Activated T-cell treated with anti-CD3 and anti-CD28 coated beads, Interleukin-2, amount 50 U/mL, for 72 hours (primary cell): Measurements from ENCODE around the gene PDE8A. TPM values are rescaled to one million over a fixed set of nuclear protein-coding genes. Genes with fewer than 3 reads are reported as not detected.

Source experiments
- ATAC-seq, 2 donors: fragments of 150-1000 bp; cut with Tn5 transposase; replicated peaks in 1 of 2; 2 replicates each; pipeline ENCODE4 v1.10.0; 2021; ENCODE audit warnings: moderate library complexity in 2 of 2, mild to moderate bottlenecking in 1 of 2
- DNase-seq, 2 donors: peaks; one replicate each; pipeline ENCODE4 v3.0.0; 2021 to 2022; ENCODE audit warnings: mixed read lengths in 1 of 2
- H3K27ac Mint-ChIP-seq: one replicate; pipeline ENCODE4 v1.8.0; 2022; ENCODE audit warnings: mild to moderate bottlenecking, moderate library complexity, mixed read lengths
- H3K27me3 Mint-ChIP-seq: one replicate; pipeline ENCODE4 v1.8.0; 2022; ENCODE audit warnings: low read depth, mixed read lengths
- H3K36me3 Mint-ChIP-seq, 2 donors: one replicate each; pipeline ENCODE4 v1.8.0; 2022; ENCODE audit warnings: mixed read lengths in 2 of 2, mild to moderate bottlenecking in 1 of 2; ENCODE audit not compliant: insufficient read depth in 2 of 2
- H3K4me1 Mint-ChIP-seq: one replicate; pipeline ENCODE4 v1.8.0; 2022; ENCODE audit warnings: low read depth, mixed read lengths
- H3K4me3 Mint-ChIP-seq, 2 donors: one replicate each; pipeline ENCODE4 v1.8.0; 2022; ENCODE audit warnings: mild to moderate bottlenecking in 2 of 2, mixed read lengths in 2 of 2, moderate library complexity in 2 of 2
- H3K9me3 Mint-ChIP-seq, 2 donors: one replicate each; pipeline ENCODE4 v1.8.0; 2022; ENCODE audit warnings: mixed read lengths in 2 of 2
- total RNA-seq, 2 donors: library from RNA; stranded (reverse); gene quantifications; one replicate each; pipeline ENCODE4 v1.2.3, GENCODE V29; 2022

PDE8A gene
- total RNA-seq, 2 donors from 2014 or later = 31.6 to 37.7 TPM

DNA sequence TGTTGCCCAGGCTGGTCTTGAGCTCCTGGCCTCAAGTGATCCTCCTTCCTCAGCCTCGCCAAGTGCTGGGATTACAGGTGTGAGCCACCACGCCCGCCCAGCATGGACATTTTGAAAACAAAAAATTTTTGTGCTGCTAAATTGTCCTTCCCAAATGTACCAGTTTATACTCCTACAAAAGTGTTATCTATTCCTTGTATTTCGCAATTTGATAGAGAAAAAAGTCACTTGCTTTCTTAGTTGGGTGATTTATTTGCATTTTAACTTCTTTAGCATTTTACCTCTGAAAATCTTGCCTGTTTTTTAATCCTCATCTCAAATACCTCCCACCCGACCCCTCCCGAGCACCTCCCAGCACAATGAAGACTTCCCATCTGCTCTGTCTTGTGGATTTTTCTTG lies 46.8 kb downstream of the PDE8A start:
- Mint-ChIP-seq H3K4me3 (no peak overlapping the region), H3K27me3 (no peaks in the 10 kb centered on the region), H3K4me1 (peaks cover 64% of the 10 kb centered on the region), H3K36me3 (no peaks in the 10 kb centered on the region), H3K27ac (no peak overlapping the region), H3K9me3 (no peaks in the 10 kb centered on the region)
- DNase-seq = no peak
- ATAC-seq = no peak

DNA sequence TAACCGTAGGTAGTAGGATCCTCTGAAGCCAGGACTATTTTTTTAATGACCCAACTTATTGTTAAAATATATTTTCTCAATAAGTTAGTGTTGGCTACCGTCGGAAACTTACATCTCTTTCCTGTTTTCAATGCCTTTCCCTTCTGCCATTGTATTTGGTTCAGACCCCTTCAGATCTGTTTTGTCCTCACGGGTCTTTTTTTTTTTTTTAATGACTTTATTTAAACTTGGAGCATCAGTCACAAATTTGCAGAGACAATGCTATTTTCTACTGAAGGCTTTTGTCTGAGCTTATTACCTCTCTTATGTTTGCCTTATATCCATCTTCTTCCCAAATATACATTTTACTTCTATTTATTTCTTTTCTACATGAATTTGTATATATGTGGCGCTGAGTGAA lies 47.6 kb downstream of the PDE8A start:
- Mint-ChIP-seq H3K27me3 (no peaks in the 10 kb centered on the region), H3K27ac (no peak overlapping the region), H3K4me1 (peaks cover 61% of the 10 kb centered on the region), H3K9me3 (no peaks in the 10 kb centered on the region), H3K36me3 (no peaks in the 10 kb centered on the region), H3K4me3 (no peak overlapping the region)
- ATAC-seq = no peak
- DNase-seq = no peak

DNA sequence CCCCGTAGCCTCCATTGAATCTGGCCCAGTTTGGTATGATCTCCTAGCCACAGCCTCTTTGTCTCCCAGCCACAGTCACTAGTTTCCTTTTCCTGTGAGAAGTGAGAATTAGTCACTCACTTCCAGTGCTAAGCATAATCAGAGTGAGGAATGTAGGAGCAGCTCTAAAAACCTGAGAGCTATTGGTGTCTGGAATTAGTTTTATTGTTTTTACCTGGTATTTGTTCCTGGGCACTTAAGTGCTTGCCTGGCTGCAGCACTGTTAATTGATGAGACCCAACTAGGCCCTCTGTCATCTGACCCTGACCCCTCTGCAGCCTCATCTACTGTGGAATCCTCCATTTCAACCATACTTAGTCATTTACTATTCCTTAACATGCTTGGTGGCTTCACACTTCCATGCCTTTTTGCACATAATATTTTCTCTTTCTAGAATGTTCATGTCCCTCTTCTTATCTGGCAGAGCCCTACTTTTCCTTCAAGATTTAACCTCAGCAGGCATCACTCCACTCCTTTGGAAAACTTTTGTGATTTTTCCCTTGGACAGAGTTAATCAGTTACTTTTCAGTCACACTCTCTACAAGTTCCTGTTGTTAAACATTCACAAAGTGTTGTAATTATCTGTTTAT lies 48.8 kb downstream of the PDE8A start:
- H3K27ac Mint-ChIP-seq = peak overlapping the region; percentile 16
- no peaks in the 10 kb centered on the region for H3K36me3 Mint-ChIP-seq
- ATAC-seq = peak; percentile 64 to 68
- H3K4me1 Mint-ChIP-seq = peaks cover 53% of the 10 kb centered on the region
- no peaks in the 10 kb centered on the region for H3K27me3 Mint-ChIP-seq
- DNase-seq = no peak
- no peaks in the 10 kb centered on the region for H3K9me3 Mint-ChIP-seq
- H3K4me3 Mint-ChIP-seq = peak overlapping the region; percentile 31 to 46

DNA sequence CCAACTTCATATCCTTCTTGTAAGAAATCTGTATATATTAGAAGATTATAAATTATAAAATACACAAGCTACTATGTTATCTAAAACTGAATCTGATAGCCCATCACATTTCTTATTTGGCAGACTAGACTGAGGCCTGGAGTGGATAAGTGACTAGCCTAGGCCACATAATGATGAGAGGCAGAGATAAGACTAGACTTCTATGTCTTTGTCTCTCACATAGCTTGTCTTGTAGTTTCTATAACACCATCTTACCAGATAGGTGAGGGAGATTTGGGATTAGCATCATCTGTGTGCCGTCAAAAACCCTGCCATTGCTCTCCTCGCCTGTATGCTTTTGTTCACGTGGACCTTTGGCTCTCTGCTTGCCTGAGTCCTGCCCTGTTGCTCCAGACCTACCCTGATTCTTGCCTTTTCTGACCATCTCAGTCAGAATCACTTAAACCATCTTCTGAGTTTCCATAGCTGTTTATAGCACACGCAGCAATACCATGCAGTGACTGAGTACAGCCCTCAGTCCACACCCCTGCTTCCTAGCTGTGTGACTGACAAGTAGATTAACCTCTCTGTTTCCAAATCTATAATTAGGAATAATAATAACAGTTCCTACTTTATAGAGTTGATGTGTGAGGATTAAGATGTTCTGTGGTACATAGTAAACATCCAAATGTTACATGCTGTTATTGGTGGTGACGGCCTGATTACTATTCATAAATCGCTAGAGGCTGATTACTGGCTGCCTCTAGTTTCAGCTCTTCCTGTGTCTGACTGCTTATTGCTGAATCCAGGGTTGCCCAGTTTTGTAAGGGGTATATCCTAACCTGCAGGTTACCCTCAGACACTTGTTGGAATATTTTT lies 49.7 kb downstream of the PDE8A start:
- Mint-ChIP-seq H3K27ac (peak overlapping the region; percentile 31), H3K4me1 (peaks cover 48% of the 10 kb centered on the region)

DNA sequence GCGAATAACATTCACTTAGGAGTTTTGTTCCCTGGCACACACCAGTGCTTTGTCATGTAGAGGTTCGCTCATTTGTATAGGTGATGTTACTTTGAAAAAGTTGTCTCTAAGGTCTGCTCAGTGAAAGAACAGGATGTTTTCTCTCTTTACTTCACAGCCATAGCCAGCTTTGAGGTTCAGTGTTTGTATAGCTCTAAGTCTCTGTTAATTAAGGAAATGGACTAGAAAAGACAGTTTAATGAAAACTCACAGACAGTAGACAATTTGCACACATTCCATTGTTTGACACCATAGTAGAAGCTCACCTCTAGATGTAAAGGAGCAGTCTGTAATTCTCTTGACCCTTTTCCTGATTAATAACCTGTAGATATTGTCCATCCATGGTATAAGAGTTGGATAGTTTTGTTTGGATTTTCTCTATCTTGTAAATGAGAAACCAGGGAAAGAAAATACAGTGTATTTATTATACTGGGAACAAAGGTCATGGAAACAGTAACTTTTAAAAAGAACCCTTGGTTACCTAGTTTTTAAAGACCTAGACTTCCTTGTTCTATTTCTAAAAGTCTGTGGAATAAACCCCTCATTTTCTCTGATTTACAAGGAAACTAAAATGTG lies 50.4 kb downstream of the PDE8A start:
- no peaks in the 10 kb centered on the region for H3K27me3 Mint-ChIP-seq
- ATAC-seq = no peak
- H3K9me3 Mint-ChIP-seq = no peaks in the 10 kb centered on the region

More for the DNA sequence above, 49.7 kb downstream of the PDE8A start:
- DNase-seq (no peak), ATAC-seq (peak in 1 of 2 donors; percentile 33)
- Mint-ChIP-seq H3K9me3 (no peaks in the 10 kb centered on the region), H3K27me3 (no peaks in the 10 kb centered on the region), H3K4me3 (peak overlapping the region in 1 of 2 donors; percentile 48), H3K36me3 (no peaks in the 10 kb centered on the region)

DNA sequence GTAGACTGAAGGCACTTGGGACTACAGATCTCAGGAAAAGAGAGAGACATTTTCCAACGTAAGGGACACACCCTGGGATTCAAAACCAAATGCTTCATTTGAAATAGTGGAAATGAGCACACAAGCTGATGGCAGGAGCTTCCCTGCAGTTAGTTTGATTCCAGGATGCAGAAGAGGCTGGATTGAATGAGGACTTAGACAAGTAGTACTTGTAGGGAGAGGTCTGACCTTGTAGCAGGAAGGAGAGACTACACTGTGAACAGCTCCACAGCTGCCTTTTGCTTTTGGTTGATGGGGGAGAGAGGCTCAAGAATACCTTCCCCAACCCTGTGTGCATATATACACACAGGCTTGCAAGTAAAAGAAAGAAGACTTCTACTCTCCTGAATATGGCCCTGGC lies 51.5 kb downstream of the PDE8A start:
- H3K36me3 Mint-ChIP-seq = no peaks in the 10 kb centered on the region
- no peak overlapping the region for H3K4me3 Mint-ChIP-seq
- ATAC-seq = no peak
- H3K27me3 Mint-ChIP-seq = no peaks in the 10 kb centered on the region
- H3K27ac Mint-ChIP-seq = no peak overlapping the region
- H3K9me3 Mint-ChIP-seq = no peaks in the 10 kb centered on the region
- peaks cover 39% of the 10 kb centered on the region for H3K4me1 Mint-ChIP-seq
- DNase-seq = no peak

More for the DNA sequence above, 50.4 kb downstream of the PDE8A start:
- H3K27ac Mint-ChIP-seq = peak overlapping the region; percentile 31
- peaks cover 41% of the 10 kb centered on the region for H3K4me1 Mint-ChIP-seq
- H3K36me3 Mint-ChIP-seq = no peaks in the 10 kb centered on the region
- no peak for DNase-seq
- H3K4me3 Mint-ChIP-seq = peak overlapping the region in 1 of 2 donors; percentile 48

DNA sequence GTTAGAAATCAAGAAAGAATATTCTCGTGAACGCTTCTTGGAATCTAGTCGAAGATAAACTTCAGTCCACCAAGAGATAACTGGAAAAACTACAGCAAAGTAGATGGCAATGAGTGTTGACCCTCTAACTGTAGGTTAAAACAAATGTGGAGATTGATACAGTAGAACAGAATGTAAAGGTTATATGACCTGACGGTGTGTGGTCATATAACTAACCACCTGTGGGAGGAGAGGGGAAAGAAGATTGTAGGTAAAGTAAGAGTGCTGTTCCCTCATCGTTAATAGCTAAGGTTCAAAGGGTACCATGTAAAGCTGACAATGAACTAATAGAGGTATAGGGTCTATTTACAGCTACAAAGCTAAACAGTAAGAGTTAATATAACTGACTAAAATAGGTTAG lies 52.6 kb downstream of the PDE8A start:
- H3K36me3 Mint-ChIP-seq = no peaks in the 10 kb centered on the region
- H3K27me3 Mint-ChIP-seq = no peaks in the 10 kb centered on the region
- H3K9me3 Mint-ChIP-seq = no peaks in the 10 kb centered on the region
- H3K27ac Mint-ChIP-seq = no peak overlapping the region
- no peak for DNase-seq
- H3K4me1 Mint-ChIP-seq = peaks cover 32% of the 10 kb centered on the region
- no peak overlapping the region for H3K4me3 Mint-ChIP-seq
- ATAC-seq = no peak

DNA sequence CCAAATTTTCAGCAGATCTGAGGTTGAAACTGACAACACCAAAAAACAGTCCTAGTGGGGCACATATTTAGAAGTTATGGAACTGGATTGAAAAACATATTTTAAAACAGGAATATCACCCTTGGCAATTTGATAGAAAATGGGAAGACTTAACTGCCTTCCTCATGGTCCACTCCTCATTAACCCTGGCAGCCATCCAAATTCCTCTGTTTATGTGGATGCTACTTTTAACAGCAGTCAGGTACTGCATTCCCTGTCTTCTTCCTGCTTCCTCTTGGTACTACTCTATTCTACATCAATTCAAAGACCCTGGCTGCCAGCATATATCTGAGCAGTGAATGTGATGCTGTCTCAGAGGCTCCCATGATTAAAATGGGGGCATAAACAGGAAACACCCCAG lies 54.3 kb downstream of the PDE8A start:
- H3K27me3 Mint-ChIP-seq = no peaks in the 10 kb centered on the region
- no peaks in the 10 kb centered on the region for H3K9me3 Mint-ChIP-seq
- H3K4me3 Mint-ChIP-seq = no peak overlapping the region
- no peaks in the 10 kb centered on the region for H3K36me3 Mint-ChIP-seq
- H3K27ac Mint-ChIP-seq = no peak overlapping the region
- DNase-seq (no peak), ATAC-seq (no peak)
- H3K4me1 Mint-ChIP-seq = peaks cover 21% of the 10 kb centered on the region

DNA sequence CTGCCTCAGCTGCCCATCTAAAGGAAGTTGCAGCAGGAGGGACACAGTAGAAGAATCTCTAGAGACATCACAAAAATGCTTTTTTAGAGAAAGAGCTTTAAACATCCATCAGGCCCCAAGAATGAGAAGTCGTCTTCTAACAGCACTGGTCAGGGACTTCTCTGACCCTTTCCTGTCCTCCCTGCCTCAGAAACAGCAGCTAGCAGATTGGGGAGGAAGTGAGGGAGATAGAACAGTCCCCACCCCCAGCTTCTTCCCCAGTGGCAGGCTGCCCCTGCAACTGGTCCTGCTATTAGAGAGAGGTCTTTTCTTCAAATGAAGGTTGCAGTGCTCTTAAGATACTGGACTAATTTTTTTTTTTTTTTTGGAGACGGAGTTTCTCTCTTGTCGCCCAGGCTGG lies 55.1 kb downstream of the PDE8A start:
- no peak overlapping the region for H3K27ac Mint-ChIP-seq
- no peak overlapping the region for H3K4me3 Mint-ChIP-seq
- H3K36me3 Mint-ChIP-seq = no peaks in the 10 kb centered on the region
- H3K9me3 Mint-ChIP-seq = no peaks in the 10 kb centered on the region
- peaks cover 14% of the 10 kb centered on the region for H3K4me1 Mint-ChIP-seq
- no peak for DNase-seq
- H3K27me3 Mint-ChIP-seq = no peaks in the 10 kb centered on the region
- ATAC-seq = no peak

DNA sequence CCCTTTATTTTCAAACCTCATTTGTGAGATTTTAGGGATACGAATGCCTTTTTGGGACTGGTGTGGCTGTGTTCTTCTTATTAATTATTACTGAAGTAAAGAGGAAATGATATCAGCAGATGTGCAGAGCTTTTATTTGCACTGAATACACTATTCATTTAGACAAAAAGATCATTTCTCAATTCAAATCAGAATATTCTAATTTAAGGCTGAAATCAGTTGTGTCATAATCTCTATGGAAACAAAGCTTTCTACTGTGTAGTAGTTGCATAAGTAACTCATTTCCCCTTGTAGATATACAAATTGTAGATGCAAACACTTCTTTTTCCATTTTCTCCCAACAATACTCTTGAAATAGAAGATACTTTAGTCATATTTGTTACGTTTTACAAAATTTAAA lies 56.0 kb downstream of the PDE8A start:
- Mint-ChIP-seq H3K27ac (peak overlapping the region; percentile 19), H3K4me1 (peaks cover 9% of the 10 kb centered on the region), H3K9me3 (no peaks in the 10 kb centered on the region), H3K36me3 (no peaks in the 10 kb centered on the region), H3K4me3 (no peak overlapping the region), H3K27me3 (no peaks in the 10 kb centered on the region)
- DNase-seq (no peak), ATAC-seq (no peak)

DNA sequence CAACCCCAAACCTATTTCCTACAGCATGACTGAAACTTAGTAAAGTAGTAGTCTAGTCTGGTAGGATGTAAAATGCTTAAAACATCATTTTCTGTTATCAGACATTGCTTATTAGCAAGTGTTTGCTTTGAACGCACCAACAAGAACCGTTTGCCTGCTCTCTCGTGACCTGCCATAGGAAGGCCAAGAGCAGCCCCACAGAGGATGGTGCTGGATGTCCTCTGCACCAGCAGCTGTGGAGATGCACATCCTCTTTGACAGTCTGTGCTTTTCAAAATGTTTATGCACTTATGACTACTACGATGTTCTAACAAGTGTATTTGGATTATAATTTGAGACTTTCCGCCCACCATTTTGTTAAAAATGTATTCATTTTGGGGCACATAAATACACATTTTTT lies 59.6 kb downstream of the PDE8A start:
- H3K27ac Mint-ChIP-seq = no peak overlapping the region
- no peak for ATAC-seq
- H3K36me3 Mint-ChIP-seq = no peaks in the 10 kb centered on the region

DNA sequence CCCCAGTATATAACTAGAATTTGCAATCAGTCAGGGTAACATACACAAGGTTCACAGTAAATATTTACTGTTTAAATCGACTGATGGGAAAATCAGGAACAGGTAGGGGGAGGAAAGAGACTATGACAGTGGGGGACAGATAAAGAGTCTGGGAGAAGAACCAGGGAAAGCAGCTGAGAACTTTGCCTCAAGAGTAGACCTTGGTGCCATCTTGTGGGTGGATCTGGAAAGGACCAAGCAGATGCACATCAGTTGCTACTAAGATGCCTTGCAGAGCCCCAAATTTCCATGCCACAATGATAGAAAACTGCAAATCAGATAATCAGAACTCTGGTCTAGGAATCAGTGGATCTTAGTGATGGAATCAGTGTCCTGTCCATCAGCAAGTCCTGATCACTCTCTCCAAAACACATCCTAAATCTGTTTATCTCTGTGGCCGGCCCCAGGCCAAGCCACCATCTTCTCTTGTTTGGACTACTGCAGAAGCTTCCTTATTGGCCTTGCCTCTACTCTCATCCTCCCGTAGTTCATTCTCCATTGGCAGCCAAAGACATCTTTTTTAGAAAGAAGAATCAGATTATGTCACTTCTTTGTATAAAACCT lies 62.7 kb downstream of the PDE8A start:
- ATAC-seq (peak; percentile 25 to 33), DNase-seq (peak; percentile 32 to 35)
- H3K36me3 Mint-ChIP-seq = no peaks in the 10 kb centered on the region
- H3K27me3 Mint-ChIP-seq = no peaks in the 10 kb centered on the region
- no peak overlapping the region for H3K4me3 Mint-ChIP-seq
- H3K9me3 Mint-ChIP-seq = no peaks in the 10 kb centered on the region
- no peak overlapping the region for H3K27ac Mint-ChIP-seq
- H3K4me1 Mint-ChIP-seq = peaks cover 24% of the 10 kb centered on the region

More for the DNA sequence above, 59.6 kb downstream of the PDE8A start:
- peaks cover 18% of the 10 kb centered on the region for H3K4me1 Mint-ChIP-seq
- H3K27me3 Mint-ChIP-seq = no peaks in the 10 kb centered on the region
- no peak overlapping the region for H3K4me3 Mint-ChIP-seq
- no peaks in the 10 kb centered on the region for H3K9me3 Mint-ChIP-seq
- no peak for DNase-seq

DNA sequence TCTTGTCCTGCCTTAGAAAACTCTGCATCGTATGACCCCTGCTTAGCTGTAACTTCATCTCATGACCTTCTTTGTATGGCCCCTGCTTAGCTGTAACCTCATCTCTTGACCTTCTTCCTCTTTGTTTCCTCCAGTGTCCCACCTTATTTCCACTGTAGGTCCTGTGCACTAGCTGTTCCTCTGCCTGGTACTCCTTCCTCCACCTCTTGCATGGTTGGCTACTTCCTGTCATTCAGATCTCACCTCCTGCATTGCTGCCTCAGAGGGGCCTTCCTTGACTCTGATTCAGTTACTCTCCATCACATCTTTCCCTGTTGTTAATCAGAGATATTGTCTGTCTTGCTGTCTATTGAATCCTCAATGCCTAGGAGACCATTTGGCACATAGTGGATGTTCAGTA lies 63.2 kb downstream of the PDE8A start:
- H3K9me3 Mint-ChIP-seq = no peaks in the 10 kb centered on the region
- no peak overlapping the region for H3K4me3 Mint-ChIP-seq
- no peaks in the 10 kb centered on the region for H3K36me3 Mint-ChIP-seq
- peaks cover 20% of the 10 kb centered on the region for H3K4me1 Mint-ChIP-seq
- ATAC-seq (no peak), DNase-seq (no peak)
- H3K27ac Mint-ChIP-seq = no peak overlapping the region
- H3K27me3 Mint-ChIP-seq = no peaks in the 10 kb centered on the region
